SK-N-SH treated with all-trans-retinoic acid at 6 μM for 48 hours (cell line): Measurements from ENCODE around the gene USP22.

ENCODE experiments used
- ATAC-seq: fragments of 200-7000 bp; cut with Tn5 transposase; 3 replicates; pipeline ENCODE4 v1.9.1; 2020; ENCODE audit warnings: mild to moderate bottlenecking, moderate library complexity
- ARNTL ChIP-seq: fragments of 450-650 bp; formaldehyde crosslinking; IDR thresholded peaks from 2 replicates; pipeline ENCODE4 v1.5.0; 2020; ENCODE audit warnings: low read depth, mild to moderate bottlenecking, moderate library complexity, borderline replicate concordance
- BACH2 ChIP-seq: fragments of 250-450 bp; sonication (Bioruptor Pico); IDR thresholded peaks from 2 replicates; pipeline ENCODE4 v1.9.0; 2021; ENCODE audit warnings: mild to moderate bottlenecking, borderline replicate concordance
- CSDC2 ChIP-seq: fragments of 250-450 bp; sonication (Bioruptor Pico); IDR thresholded peaks from 2 replicates; pipeline ENCODE4 v1.5.0; 2020; ENCODE audit warnings: mild to moderate bottlenecking, moderate library complexity
- ESRRG ChIP-seq: fragments of 250-450 bp; sonication (Bioruptor Pico); IDR thresholded peaks from 2 replicates; pipeline ENCODE4 v1.6.1; 2021; ENCODE audit warnings: mild to moderate bottlenecking
- GLIS3 ChIP-seq: fragments of 250-450 bp; sonication (Bioruptor Pico); IDR thresholded peaks from 2 replicates; pipeline ENCODE4 v1.5.0; 2020; ENCODE audit warnings: mild to moderate bottlenecking, moderate library complexity
- ISL1 ChIP-seq: fragments of 250-450 bp; sonication (Bioruptor Pico); IDR thresholded peaks from 2 replicates; pipeline ENCODE4 v2.1.2; 2022; ENCODE audit warnings: mild to moderate bottlenecking, moderate library complexity
- OSR1 ChIP-seq: fragments of 250-450 bp; sonication (Bioruptor Pico); IDR thresholded peaks from 2 replicates; pipeline ENCODE4 v1.8.0; 2022; ENCODE audit warnings: moderate library complexity, mild to moderate bottlenecking, inconsistent platforms
- PPARA ChIP-seq: fragments of 250-450 bp; sonication (Bioruptor Pico); IDR thresholded peaks from 2 replicates; pipeline ENCODE4 v1.5.0; 2020; ENCODE audit warnings: mild to moderate bottlenecking, borderline replicate concordance
- RARB ChIP-seq: fragments of 250-450 bp; sonication (Bioruptor Pico); IDR thresholded peaks from 2 replicates; pipeline ENCODE4 v1.8.0; 2021; ENCODE audit warnings: mild to moderate bottlenecking, moderate library complexity
- SNAI2 ChIP-seq: fragments of 250-450 bp; sonication (Bioruptor Pico); IDR thresholded peaks from 2 replicates; pipeline ENCODE4 v1.5.0; 2020; ENCODE audit warnings: mild to moderate bottlenecking, moderate library complexity
- TCF4 ChIP-seq: fragments of 250-450 bp; sonication (Bioruptor Pico); IDR thresholded peaks from 2 replicates; pipeline ENCODE4 v1.8.0; 2021; ENCODE audit warnings: mild to moderate bottlenecking, moderate library complexity, borderline replicate concordance
- TOX ChIP-seq: fragments of 250-450 bp; sonication (Bioruptor Pico); IDR thresholded peaks from 2 replicates; pipeline ENCODE4 v1.8.0; 2021; ENCODE audit warnings: mild to moderate bottlenecking, moderate library complexity, borderline replicate concordance
- TSHZ2 ChIP-seq: fragments of 250-450 bp; sonication (Bioruptor Pico); IDR thresholded peaks from 2 replicates; pipeline ENCODE4 v1.5.0; 2020; ENCODE audit warnings: mild to moderate bottlenecking, moderate library complexity
- ZC3H10 ChIP-seq: fragments of 250-450 bp; sonication (Bioruptor Pico); IDR thresholded peaks from 2 replicates; pipeline ENCODE4 v1.5.1; 2021; ENCODE audit warnings: mild to moderate bottlenecking, moderate library complexity
- ZFP3 ChIP-seq: fragments of 250-450 bp; sonication (Bioruptor Pico); IDR thresholded peaks from 2 replicates; pipeline ENCODE4 v1.5.0; 2020; ENCODE audit warnings: mild to moderate bottlenecking, moderate library complexity
- ZFP30 ChIP-seq: fragments of 450-650 bp; formaldehyde crosslinking; IDR thresholded peaks from 2 replicates; pipeline ENCODE4 v1.5.0; 2022; ENCODE audit warnings: mild to moderate bottlenecking, moderate library complexity
- ZNF565 ChIP-seq: fragments of 450-650 bp; formaldehyde crosslinking; conservative IDR thresholded peaks from 2 replicates; pipeline ENCODE4 v1.5.0; 2020; ENCODE audit warnings: low read depth, mild to moderate bottlenecking, moderate library complexity
- ZNF70 ChIP-seq: fragments of 450-650 bp; formaldehyde crosslinking; IDR thresholded peaks from 2 replicates; pipeline ENCODE4 v1.5.0; 2020; ENCODE audit warnings: mild to moderate bottlenecking, moderate library complexity
- TF ChIP-seq, protein P1 (sequence below): fragments of 250-450 bp; sonication (Bioruptor Pico); IDR thresholded peaks from 2 replicates; pipeline ENCODE4 v1.5.1; 2020; ENCODE audit warnings: low read depth, mild to moderate bottlenecking, moderate library complexity
- TF ChIP-seq, protein P2 (sequence below): fragments of 250-450 bp; sonication (Bioruptor Pico); IDR thresholded peaks from 2 replicates; pipeline ENCODE4 v1.8.0; 2021; ENCODE audit warnings: low read depth, mild to moderate bottlenecking, moderate library complexity, borderline replicate concordance
- TF ChIP-seq, protein P3 (sequence below): fragments of 250-450 bp; sonication (Bioruptor Pico); IDR thresholded peaks from 2 replicates; pipeline ENCODE4 v1.5.1; 2021; ENCODE audit warnings: mild to moderate bottlenecking, moderate library complexity

USP22 gene

GRCh38 chr17:20991276-20992037 is 51.4 kb downstream of the USP22 start:
- ATAC-seq: no peak
- no peak for TF ChIP-seq TCF4 (CRISPR knock-in tag)
- no peak for TF ChIP-seq SNAI2 (CRISPR knock-in tag)
- no peak for TF ChIP-seq BACH2 (CRISPR knock-in tag)
- TF ChIP-seq, protein P1, sequence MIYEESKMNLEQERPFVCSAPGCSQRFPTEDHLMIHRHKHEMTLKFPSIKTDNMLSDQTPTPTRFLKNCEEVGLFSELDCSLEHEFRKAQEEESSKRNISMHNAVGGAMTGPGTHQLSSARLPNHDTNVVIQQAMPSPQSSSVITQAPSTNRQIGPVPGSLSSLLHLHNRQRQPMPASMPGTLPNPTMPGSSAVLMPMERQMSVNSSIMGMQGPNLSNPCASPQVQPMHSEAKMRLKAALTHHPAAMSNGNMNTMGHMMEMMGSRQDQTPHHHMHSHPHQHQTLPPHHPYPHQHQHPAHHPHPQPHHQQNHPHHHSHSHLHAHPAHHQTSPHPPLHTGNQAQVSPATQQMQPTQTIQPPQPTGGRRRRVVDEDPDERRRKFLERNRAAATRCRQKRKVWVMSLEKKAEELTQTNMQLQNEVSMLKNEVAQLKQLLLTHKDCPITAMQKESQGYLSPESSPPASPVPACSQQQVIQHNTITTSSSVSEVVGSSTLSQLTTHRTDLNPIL (CRISPR knock-in tag): no peak
- no peak for TF ChIP-seq ZFP30 (CRISPR knock-in tag)
- TF ChIP-seq ZNF70 (CRISPR knock-in tag): no peak
- TF ChIP-seq TSHZ2 (CRISPR knock-in tag): no peak
- no peak for TF ChIP-seq ISL1 (CRISPR knock-in tag)
- no peak for TF ChIP-seq ESRRG (CRISPR knock-in tag)
- no peak for TF ChIP-seq ZNF565 (CRISPR knock-in tag)
- no peak for TF ChIP-seq ZC3H10 (CRISPR knock-in tag)
- TF ChIP-seq, protein P2, sequence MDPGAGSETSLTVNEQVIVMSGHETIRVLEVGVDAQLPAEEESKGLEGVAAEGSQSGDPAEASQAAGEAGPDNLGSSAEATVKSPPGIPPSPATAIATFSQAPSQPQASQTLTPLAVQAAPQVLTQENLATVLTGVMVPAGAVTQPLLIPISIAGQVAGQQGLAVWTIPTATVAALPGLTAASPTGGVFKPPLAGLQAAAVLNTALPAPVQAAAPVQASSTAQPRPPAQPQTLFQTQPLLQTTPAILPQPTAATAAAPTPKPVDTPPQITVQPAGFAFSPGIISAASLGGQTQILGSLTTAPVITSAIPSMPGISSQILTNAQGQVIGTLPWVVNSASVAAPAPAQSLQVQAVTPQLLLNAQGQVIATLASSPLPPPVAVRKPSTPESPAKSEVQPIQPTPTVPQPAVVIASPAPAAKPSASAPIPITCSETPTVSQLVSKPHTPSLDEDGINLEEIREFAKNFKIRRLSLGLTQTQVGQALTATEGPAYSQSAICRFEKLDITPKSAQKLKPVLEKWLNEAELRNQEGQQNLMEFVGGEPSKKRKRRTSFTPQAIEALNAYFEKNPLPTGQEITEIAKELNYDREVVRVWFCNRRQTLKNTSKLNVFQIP (CRISPR knock-in tag): no peak
- TF ChIP-seq GLIS3: no peak
- no peak for TF ChIP-seq CSDC2 (CRISPR knock-in tag)
- no peak for TF ChIP-seq OSR1
- no peak for TF ChIP-seq RARB (CRISPR knock-in tag)
- TF ChIP-seq ZFP3 (CRISPR knock-in tag): no peak
- no peak for TF ChIP-seq PPARA (CRISPR knock-in tag)
- TF ChIP-seq, protein P3, sequence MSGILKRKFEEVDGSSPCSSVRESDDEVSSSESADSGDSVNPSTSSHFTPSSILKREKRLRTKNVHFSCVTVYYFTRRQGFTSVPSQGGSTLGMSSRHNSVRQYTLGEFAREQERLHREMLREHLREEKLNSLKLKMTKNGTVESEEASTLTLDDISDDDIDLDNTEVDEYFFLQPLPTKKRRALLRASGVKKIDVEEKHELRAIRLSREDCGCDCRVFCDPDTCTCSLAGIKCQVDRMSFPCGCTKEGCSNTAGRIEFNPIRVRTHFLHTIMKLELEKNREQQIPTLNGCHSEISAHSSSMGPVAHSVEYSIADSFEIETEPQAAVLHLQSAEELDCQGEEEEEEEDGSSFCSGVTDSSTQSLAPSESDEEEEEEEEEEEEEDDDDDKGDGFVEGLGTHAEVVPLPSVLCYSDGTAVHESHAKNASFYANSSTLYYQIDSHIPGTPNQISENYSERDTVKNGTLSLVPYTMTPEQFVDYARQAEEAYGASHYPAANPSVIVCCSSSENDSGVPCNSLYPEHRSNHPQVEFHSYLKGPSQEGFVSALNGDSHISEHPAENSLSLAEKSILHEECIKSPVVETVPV (CRISPR knock-in tag): no peak
- TF ChIP-seq ARNTL: no peak
- TF ChIP-seq, all 23 proteins: peak for 0

DNA sequence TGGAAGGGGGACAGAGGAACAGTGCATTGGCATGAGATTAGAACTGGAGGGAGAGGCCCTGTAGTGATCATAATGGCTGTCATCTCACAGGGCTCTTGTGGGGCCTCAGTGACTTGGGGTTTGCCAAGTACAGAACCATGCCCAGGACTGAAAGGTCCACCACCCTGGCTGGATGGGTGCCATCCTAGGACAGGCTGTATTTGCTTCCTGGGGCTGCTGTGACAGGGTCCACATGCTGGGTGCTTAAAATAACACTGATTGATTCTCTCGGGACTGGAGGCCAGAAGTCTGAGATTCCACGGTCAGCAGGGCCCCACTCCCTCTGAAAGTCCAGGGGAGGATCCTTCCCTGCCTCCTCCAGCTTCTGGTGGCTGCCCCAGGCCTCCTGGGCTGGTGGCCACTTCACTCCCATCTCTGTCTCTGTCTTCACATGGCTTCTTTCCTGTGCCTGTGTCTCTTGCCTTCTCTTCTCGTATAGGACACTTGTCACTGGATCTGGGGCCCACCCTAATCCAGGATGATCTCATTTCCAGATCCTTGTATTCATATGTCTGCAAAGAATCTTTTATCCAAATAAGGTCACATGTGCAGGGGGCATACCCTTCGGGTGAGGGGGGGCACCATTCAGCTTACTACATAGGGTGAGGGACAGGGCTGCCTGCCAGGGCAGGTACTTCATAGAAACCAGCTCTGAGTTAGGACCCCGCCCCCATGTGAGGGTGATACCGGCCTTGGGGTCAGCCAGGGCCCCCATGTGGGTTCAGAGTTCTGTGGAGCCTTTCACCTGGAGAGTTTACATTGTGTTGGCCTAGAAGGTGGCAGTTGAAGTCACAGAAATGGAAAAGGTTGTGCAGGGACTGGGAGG is 52.6 kb downstream of the USP22 start:
- TF ChIP-seq TOX (CRISPR knock-in tag): no peak
- TF ChIP-seq TSHZ2 (CRISPR knock-in tag): no peak
- no peak for TF ChIP-seq SNAI2 (CRISPR knock-in tag)
- no peak for TF ChIP-seq ARNTL
- no peak for ATAC-seq
